NOMO-1 (cell line): Measurements from ENCODE around the gene C4orf54.

Experiments
- DNase-seq, 2 experiments: peaks; one replicate each; lab custom pipeline; 2025; ENCODE audit not compliant: unreplicated experiment in 2 of 2; lab: John Stamatoyannopoulos, UW

C4orf54 gene

DNA sequence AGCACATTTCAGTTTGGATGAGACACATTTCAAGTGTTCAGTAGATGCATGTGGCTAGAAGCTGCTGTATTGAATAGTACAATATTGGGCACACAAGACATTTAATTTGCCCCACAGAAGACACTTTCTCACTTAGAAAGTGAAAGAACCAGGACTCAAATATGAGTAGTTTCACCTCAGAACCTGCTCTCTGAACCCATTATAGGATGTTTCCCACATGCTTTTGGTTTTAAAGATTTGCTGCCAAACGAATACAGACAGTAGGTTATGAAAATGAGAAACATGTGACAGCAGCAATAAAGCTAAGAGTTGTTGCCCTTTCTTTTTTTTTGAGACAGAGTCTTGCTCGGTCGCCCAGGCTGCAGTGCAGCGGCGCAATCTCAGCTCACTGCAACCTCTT lies 32.3 kb downstream of the C4orf54 start:
- no peak for DNase-seq

DNA sequence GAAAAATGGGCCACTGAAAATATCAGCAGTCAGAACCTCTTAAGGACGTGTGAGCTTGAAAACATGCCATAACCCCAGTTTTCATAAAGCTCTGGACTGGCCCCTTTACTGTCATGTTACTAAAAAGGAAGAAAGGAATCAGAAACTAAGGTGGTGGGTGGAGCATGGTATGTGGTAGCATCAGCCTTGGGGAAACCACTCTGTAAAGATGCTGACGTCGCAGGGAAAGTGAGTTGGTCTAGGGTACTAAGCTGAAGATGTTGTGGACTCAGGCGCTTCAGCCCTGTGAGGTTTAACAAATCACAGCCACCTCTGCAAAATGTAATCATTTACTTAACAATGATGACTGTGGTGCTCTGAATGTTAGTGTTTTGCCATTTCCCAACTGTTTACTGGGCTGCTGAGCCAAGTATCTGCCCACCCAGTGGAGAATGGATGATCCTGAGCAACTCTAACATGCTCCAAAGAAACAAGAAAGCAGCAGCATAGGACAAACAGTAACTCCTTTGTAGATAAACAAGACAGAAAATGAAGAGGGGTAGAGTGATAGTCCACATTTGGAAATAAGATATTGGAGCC lies 33.4 kb downstream of the C4orf54 start:
- DNase-seq = no peak

DNA sequence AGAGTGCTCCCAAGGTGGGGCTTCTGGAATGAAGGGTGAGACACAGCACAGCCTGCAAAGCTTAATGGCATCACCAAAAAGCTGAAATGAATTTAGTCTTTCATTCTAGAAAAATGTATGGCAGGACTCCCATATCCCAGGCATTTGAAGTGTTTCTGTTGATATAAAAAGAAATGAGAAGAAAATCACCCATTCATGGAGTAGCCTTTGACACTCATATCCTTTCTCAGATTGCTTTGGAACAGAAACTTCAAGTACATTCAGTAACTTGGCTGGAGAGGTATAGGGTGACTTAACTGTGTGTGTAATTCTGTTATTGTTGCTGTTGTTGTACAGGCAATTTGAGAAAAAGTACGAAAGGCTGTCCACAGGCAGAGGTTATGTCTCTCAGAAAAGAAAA lies 35.3 kb downstream of the C4orf54 start:
- DNase-seq = no peak

- DNase-seq = no peak
Measured at GRCh38 chr4:99617374-99617773, 40.3 kb downstream of the C4orf54 start.

GRCh38 chr4:99615170-99615820 lies 42.3 kb downstream of the C4orf54 start:
- DNase-seq = no peak

DNA sequence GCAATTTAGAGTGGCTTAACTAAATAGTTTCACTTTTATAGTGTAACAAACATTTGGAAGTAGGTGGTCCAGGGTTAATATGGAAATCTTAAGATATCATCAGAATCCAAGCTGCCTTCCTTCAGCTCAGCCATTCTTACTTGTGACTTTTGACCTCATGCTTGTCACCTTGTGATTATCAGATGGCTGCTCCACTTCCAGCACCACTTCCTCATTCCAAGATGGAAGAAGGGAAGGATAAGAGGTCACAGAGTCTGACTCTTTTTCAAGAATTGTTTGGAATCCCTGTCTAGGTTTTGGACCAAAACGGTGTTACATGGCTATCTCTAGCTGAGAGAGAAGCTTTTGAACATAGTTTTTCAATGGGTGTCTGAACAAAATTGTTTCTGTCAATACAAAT lies 43.1 kb downstream of the C4orf54 start:
- no peak for DNase-seq

- DNase-seq = no peak
Measured at GRCh38 chr4:99612704-99613103, 44.9 kb downstream of the C4orf54 start.

DNA sequence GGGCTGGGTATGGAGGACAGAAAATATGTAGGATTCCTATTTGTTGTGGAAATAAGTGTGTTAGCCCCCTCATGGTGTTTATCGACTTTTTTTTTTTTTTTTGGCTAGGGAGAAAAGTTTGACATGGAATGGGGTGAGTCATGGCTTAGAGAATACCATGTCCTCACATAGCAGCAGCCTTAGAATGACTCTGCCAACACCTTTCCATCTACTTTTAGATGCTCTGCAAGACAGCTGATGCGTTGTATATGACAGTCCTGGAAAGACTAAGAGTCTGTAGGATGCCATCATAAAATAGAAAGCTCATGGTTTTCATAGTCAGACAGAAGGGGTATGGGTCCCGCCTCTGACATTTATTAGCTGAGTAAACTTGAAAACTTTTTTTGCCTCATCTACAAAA lies 45.3 kb downstream of the C4orf54 start:
- no peak for DNase-seq

- DNase-seq = no peak
Measured at GRCh38 chr4:99610605-99611175, 46.9 kb downstream of the C4orf54 start.

DNA sequence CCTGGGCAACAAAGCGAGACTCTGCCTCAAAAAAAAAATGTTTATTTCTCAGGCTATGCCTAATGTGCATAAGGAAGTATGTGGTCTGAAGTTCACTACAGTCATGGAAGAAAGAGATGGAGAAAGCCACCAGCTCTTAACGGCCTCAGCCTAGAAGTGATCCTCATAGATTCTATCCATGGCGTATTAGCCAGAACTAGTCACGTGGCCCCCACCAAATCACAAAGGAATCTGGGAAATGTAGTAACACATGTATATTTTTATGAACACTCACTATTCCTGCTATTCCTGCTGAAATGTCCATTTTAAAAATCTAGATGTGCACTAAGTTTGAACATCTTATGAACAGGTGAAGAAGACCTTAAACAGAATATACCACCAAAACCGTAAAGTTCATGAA lies 49.2 kb downstream of the C4orf54 start:
- DNase-seq = no peak
